Endothelial cell of umbilical vein (primary cell): Measurements from ENCODE around the gene MMP1. TPM values are rescaled to one million over a fixed set of nuclear protein-coding genes. Genes with fewer than 3 reads are reported as not detected.

Experiments
- BruUV-seq: library from RNA; stranded (reverse); fragments of 400-500 nt; replicated peaks from 2 replicates; lab custom pipeline; 2021; lab: Mats Ljungman, UMichigan
- CTCF ChIA-PET: fragments of 300-600, 350-600 bp; sonication (Branson Sonifier 250); formaldehyde crosslinking; loops from one replicate; lab custom pipeline; 2021; ENCODE audit warnings: antibody characterized with exemption, inconsistent platforms; lab: Charles Lee
- POLR2A ChIA-PET: fragments of 300-600, 350-600 bp; sonication (Branson Sonifier 250); formaldehyde crosslinking; loops from one replicate; lab custom pipeline; 2021; ENCODE audit warnings: antibody characterized with exemption, inconsistent platforms; lab: Charles Lee
- DNase-seq: peaks from one replicate; pipeline ENCODE4 v3.0.0-alpha.2; 2011; ENCODE audit warnings: low read depth, low spot score
- FAIRE-seq: peaks from 2 replicates; lab custom pipeline; 2011; peaks lifted over from hg19 to GRCh38; lab: Jason Lieb, UNC
- H2AFZ ChIP-seq: 2 replicates; pipeline ENCODE4 v1.6.0; 2012; ENCODE audit warnings: low read depth, low read length, control low read depth, inconsistent platforms
- H3K27ac ChIP-seq: 2 replicates; pipeline ENCODE4 v1.5.1; 2011; ENCODE audit warnings: low read depth, mild to moderate bottlenecking, control low read depth, low read length, moderate library complexity; ENCODE audit not compliant: insufficient read depth
- H3K27me3 ChIP-seq, 2 experiments: 2 replicates each; pipeline versions ENCODE4 v1.6.0 to v1.6.1; 2011; ENCODE audit warnings: low read length in 2 of 2, mixed read lengths in 1 of 2; ENCODE audit not compliant: control insufficient read depth in 2 of 2, insufficient read depth in 2 of 2
- H3K36me3 ChIP-seq, 2 experiments: 2 replicates in 1 of 2; 3 replicates in 1 of 2; pipeline ENCODE4 v1.5.1; 2011; ENCODE audit warnings: low read length in 2 of 2, mild to moderate bottlenecking in 1 of 2, moderate library complexity in 1 of 2; ENCODE audit not compliant: control insufficient read depth in 2 of 2, insufficient read depth in 2 of 2; ENCODE audit errors: extremely low read depth in 1 of 2
- H3K4me1 ChIP-seq: 3 replicates; pipeline ENCODE4 v1.5.1; 2011; ENCODE audit warnings: mild to moderate bottlenecking, low read length; ENCODE audit not compliant: control insufficient read depth, insufficient read depth; ENCODE audit errors: extremely low read depth
- H3K4me2 ChIP-seq: 2 replicates; pipeline ENCODE4 v1.6.1; 2011; ENCODE audit warnings: low read length, control low read depth, mixed read lengths; ENCODE audit not compliant: insufficient read depth
- H3K4me3 ChIP-seq, 3 experiments: fragments of 200-600 bp in 1 of 3; sonication (generic), shearing (Covaris generic) in 1 of 3; replicated peaks in 1 of 3; 2 replicates each; pipeline ENCODE4 v1.5.1; 2011 to 2016; ENCODE audit warnings: control low read depth in 3 of 3, low read length in 3 of 3, mild to moderate bottlenecking in 2 of 3, inconsistent platforms in 1 of 3, low read depth in 1 of 3, moderate library complexity in 1 of 3; ENCODE audit not compliant: insufficient read depth in 1 of 3
- H3K79me2 ChIP-seq: 2 replicates; pipeline ENCODE4 v1.6.0; 2012; ENCODE audit warnings: low read length, inconsistent platforms; ENCODE audit not compliant: control insufficient read depth, insufficient read depth
- H3K9ac ChIP-seq: replicated peaks from 2 replicates; pipeline ENCODE3; 2011; ENCODE audit warnings: low read length, control low read depth; ENCODE audit not compliant: insufficient read depth; ENCODE audit errors: extremely low read depth
- H3K9me1 ChIP-seq: replicated peaks from 3 replicates; pipeline ENCODE4 v1.6.0; 2011; ENCODE audit warnings: mild to moderate bottlenecking, low read length; ENCODE audit not compliant: control insufficient read depth, insufficient read depth; ENCODE audit errors: extremely low read depth
- H3K9me3 ChIP-seq: replicated peaks from 2 replicates; pipeline ENCODE4 v1.5.1; 2012; ENCODE audit warnings: low read length, inconsistent platforms; ENCODE audit not compliant: control insufficient read depth, insufficient read depth
- H4K20me1 ChIP-seq: replicated peaks from 2 replicates; pipeline ENCODE3; 2011; ENCODE audit warnings: mild to moderate bottlenecking, low read length; ENCODE audit not compliant: control insufficient read depth, insufficient read depth; ENCODE audit errors: extremely low read depth
- CTCF ChIP-seq, 2 donors: IDR thresholded peaks; 1 replicate in 1 of 2; 2 replicates in 1 of 2; pipeline ENCODE4 v1.5.1; 2011; ENCODE audit warnings: low read length in 2 of 2, mild to moderate bottlenecking in 2 of 2, moderate library complexity in 2 of 2, control low read depth in 1 of 2, inconsistent platforms in 1 of 2, low read depth in 1 of 2; ENCODE audit not compliant: insufficient read depth in 1 of 2; ENCODE audit errors: extremely low read depth in 1 of 2
- EZH2 ChIP-seq: IDR thresholded peaks from 2 replicates; pipeline ENCODE4 v1.6.1; 2012; ENCODE audit warnings: borderline replicate concordance, low read depth, mild to moderate bottlenecking, moderate library complexity, low read length, inconsistent platforms; ENCODE audit not compliant: severe bottlenecking
- GATA2 ChIP-seq: IDR thresholded peaks from 2 replicates; pipeline ENCODE4 v1.7.0; 2011; ENCODE audit warnings: low read depth, mild to moderate bottlenecking, moderate library complexity, mixed read lengths, low read length; ENCODE audit not compliant: insufficient read length, insufficient read depth
- JUN ChIP-seq: IDR thresholded peaks from 2 replicates; pipeline ENCODE4 v1.6.1; 2011; ENCODE audit warnings: borderline replicate concordance, low read depth; ENCODE audit not compliant: insufficient read length, insufficient read depth
- MAX ChIP-seq: IDR thresholded peaks from 2 replicates; pipeline ENCODE4 v1.6.1; 2011; ENCODE audit not compliant: insufficient read depth, insufficient read length
- MYC ChIP-seq: IDR thresholded peaks from one replicate; pipeline ENCODE4 v1.6.1; 2011; ENCODE audit warnings: mild to moderate bottlenecking, low read depth, low read length
- POLR2A ChIP-seq: IDR thresholded peaks from 2 replicates; pipeline ENCODE4 v1.6.1; 2012; ENCODE audit warnings: low read depth, mild to moderate bottlenecking, control low read depth, low read length
- POLR2AphosphoS5 ChIP-seq: IDR thresholded peaks from 2 replicates; pipeline ENCODE4 v1.6.1; 2012; ENCODE audit warnings: low read depth, mild to moderate bottlenecking, control low read depth, low read length, moderate library complexity; ENCODE audit not compliant: insufficient read depth
- dilution Hi-C: fragments of 300-500 bp; cut with MboI; formaldehyde crosslinking; loops from one replicate; pipeline ENCODE4 v1.15.0; 2019; ENCODE audit warnings: low sequenced_read_pairs; ENCODE audit not compliant: extremely low pct_ligation_motif_present
- intact Hi-C: fragments of 100-400 bp; cut with micrococcal nuclease; formaldehyde crosslinking; loops from one replicate; pipeline ENCODE4 v1.10.0; 2022
- polyA plus RNA-seq, 4 experiments: library from polyadenylated mRNA; depleted of rRNA in 3 of 4; stranded (reverse) in 3 of 4; unstranded in 1 of 4; fragments of >200 nt; gene quantifications; 2 replicates each; pipeline versions ENCODE4 v1.2.1 to v1.2.3, GENCODE V29; 2011 to 2012; ENCODE audit warnings: missing spikeins in 1 of 4
- total RNA-seq: library from RNA; stranded (reverse); gene quantifications from 2 replicates; pipeline ENCODE4 v1.2.3, GENCODE V29; 2021

Gene MMP1
- total and polyA plus RNA-seq, 2 donors (not counting 3 experiments of a cell fraction or from before 2014, with no cell fraction given): 1.4 to 1,694 TPM

DNA sequence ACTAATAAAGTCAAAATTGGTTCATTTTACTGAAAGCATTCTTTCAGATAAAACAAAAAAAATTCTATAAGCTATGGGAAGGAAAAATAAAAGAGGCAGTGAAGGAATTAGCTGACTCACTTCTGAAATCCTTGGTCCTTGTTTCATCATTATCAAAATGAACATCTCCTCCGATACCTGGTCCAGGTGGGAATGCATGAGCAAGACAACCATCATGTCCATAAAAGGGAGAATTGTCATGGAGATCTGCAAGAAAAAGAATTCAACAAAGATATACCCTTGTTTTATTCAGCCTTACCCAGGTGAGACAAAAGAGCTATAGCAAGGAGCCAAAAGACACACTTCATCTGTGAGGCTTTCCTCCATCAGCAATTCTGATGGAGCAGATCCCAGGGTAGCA lies 44.7 kb downstream of the MMP1 start:
- H4K20me1 ChIP-seq: no peaks in the 10 kb centered on the region
- no TSS peak for BruUV-seq
- intact Hi-C loops: no loop called here
- H3K27ac ChIP-seq: no peak overlapping the region
- ChIA-PET POLR2A (no interaction called here), CTCF (interaction anchor here (1.0 to 1.4 kb wide), 3 partner anchors 9 to 27 kb away, joined by 3 to 4 read pairs (median 3); partner anchors contain the start of gene MMP10)
- H3K4me2 ChIP-seq: no peak overlapping the region
- no peak overlapping the region for H2AFZ ChIP-seq
- H3K79me2 ChIP-seq: no peaks in the 10 kb centered on the region
- no peak for FAIRE-seq
- no peak overlapping the region for H3K4me3 ChIP-seq
- TF ChIP-seq MAX: no peak
- H3K36me3 ChIP-seq: no peaks in the 10 kb centered on the region
- no peaks in the 10 kb centered on the region for H3K9me3 ChIP-seq
- peaks cover 6% of the 10 kb centered on the region for H3K4me1 ChIP-seq
- no peak for DNase-seq
- H3K27me3 ChIP-seq: peaks cover 29% of the 10 kb centered on the region in 2 experiments
- H3K9me1 ChIP-seq: no peaks in the 10 kb centered on the region
- H3K9ac ChIP-seq: no peak overlapping the region
- dilution Hi-C loops: no loop called here

DNA sequence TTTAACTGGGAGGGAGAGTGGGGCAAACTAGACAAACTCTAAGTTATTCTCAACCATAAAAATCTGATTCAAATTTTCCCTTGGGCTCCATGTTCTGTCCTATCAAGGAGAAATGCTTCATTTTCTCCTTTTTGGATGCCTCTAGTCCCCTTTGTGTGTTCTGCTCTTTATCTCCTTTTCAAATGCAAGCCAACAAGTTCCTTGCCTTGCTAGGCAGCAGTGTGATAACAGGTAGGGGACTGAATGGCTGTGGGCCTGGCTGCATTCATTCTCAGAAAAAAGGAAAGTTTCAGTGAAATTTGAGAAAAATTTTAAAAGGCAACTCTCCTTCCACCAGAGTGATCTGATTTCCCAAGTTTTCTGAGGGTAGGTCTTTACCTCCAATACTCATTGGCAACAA lies 46.3 kb downstream of the MMP1 start:
- DNase-seq: no peak
- no peak overlapping the region for H2AFZ ChIP-seq
- H3K27me3 ChIP-seq: peaks cover 29 to 31% of the 10 kb centered on the region in 2 experiments
- no peak overlapping the region for H3K27ac ChIP-seq
- no peak for FAIRE-seq
- no peaks in the 10 kb centered on the region for H3K4me1 ChIP-seq
- H4K20me1 ChIP-seq: no peaks in the 10 kb centered on the region
- no peaks in the 10 kb centered on the region for H3K36me3 ChIP-seq
- no peak overlapping the region for H3K4me2 ChIP-seq
- ChIA-PET CTCF (no interaction called here), POLR2A (no interaction called here)
- no peak overlapping the region for H3K9ac ChIP-seq
- no peak overlapping the region for H3K4me3 ChIP-seq
- BruUV-seq: no TSS peak
- H3K79me2 ChIP-seq: no peaks in the 10 kb centered on the region
- dilution Hi-C loops: no loop called here
- intact Hi-C loops: no loop called here
- H3K9me3 ChIP-seq: no peaks in the 10 kb centered on the region
- H3K9me1 ChIP-seq: no peaks in the 10 kb centered on the region
- TF ChIP-seq JUN (no peak), POLR2AphosphoS5 (no peak), EZH2 (no peak), POLR2A (no peak), GATA2 (no peak), MYC (no peak), MAX (no peak), CTCF (IDR thresholded peaks at IDR 0.05; ENCODE audit: extremely low read depth in 1 of 2, insufficient read depth in 1 of 2, low read depth in 1 of 2, low read length in 2 of 2) (no peak)
